A172 (cell line): ENCODE data around the gene KIF1B. TPM values are rescaled to one million over a fixed set of nuclear protein-coding genes. Genes with fewer than 3 reads are reported as not detected.

Experiments
- DNase-seq: peaks from one replicate; pipeline ENCODE4 v3.0.0-alpha.2; 2015; ENCODE audit warnings: low spot score
- total RNA-seq: library from RNA; depleted of rRNA; stranded (reverse); fragments of >200 nt; shearing (Covaris generic); gene quantifications from 2 replicates; pipeline ENCODE4 v1.2.3, GENCODE V29; 2014; rRNA removed

The KIF1B gene
- total RNA-seq, result 16.1 and 18.9 TPM in 2 replicates

GRCh38 chr1:10209905-10210810 lies at the start of gene KIF1B:
Gene KIF1B, plus strand, starts transcription at chr1:10210570. Its CDS starts 21,759 bp downstream, at chr1:10232329.
- DNase-seq, result peak; percentile 79

GRCh38 chr1:10160907-10161490 lies 49.4 kb upstream of the KIF1B start:
- no peak for DNase-seq

DNA sequence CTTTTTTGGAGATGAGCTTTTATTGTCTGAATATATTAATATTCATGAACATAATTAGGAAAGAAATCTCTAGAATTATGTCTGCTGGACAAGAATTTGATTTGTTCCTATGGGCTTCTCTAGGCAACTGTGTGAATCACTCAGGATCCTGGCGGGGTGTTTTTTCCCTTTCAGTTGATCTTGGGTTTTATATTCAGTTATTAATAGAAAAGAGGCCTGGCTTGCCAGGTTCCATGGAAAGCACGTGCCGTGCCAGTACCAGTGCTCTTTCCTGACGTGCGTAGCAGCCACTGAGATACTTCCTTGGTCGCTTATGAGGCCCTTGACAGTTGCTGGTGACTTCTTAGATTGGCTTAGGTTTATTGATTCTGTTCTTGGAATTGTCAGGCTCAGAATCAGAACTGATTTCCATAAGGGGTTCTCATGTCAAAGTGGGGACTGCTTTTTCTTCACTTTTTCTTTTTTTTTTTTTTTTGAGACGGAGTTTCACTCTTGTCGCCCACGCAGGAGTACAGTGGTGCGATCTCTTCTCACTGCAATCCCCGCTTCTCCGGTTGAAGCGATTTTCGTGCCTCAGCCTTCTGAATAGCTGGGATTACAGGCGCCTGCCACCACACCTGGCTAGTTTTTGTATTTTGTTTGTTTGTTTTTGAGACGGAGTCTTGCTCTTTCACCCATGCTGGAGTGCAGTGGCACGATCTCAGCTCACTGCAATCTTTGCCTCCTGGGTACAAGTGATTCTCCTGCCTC lies 48.7 kb upstream of the KIF1B start:
- DNase-seq, result no peak

DNA sequence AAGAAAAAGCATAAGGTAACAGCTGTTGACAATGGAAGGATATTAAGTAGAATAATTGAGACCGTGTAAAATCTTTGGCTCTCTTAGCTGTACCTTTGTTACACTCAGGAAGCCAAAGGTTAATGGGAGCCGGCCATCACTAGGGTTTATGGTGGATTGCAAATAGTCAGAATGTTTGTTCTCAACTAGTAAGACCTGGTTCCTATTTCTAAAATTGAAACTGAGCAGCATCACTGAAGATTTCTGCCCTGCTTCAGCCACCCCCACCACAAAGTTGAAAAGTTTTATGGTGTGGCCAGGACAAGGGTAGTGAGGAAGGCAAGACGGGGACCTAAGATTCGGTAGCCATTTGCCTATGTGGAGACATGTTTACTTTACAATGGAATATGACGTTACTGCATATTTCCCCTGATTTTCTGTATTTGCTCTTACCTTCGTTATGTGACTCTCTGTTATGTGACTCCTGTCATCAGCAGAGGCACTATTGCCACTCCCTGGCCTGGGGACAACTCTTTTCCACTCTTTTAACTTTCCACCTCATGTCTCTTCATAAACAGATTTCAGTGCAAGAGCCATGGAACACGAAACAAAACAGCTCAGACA lies 41.4 kb upstream of the KIF1B start:
- DNase-seq, result no peak

DNA sequence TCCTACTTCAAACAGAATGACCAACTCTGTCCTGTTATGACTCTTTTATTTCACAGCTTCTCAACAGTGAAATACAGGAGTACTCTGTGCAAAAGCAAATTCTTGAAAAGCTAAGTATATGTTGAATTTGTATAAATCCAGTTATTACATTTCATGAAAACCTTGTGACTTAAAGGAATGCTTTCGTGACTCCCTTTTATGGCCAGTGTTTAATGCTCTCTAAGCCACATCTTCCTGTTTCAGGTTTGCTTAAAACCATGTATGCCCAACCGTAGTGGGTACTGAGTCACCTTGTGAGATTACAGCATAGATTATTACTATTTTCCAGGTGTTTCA lies 40.2 kb upstream of the KIF1B start:
- no peak for DNase-seq

DNA sequence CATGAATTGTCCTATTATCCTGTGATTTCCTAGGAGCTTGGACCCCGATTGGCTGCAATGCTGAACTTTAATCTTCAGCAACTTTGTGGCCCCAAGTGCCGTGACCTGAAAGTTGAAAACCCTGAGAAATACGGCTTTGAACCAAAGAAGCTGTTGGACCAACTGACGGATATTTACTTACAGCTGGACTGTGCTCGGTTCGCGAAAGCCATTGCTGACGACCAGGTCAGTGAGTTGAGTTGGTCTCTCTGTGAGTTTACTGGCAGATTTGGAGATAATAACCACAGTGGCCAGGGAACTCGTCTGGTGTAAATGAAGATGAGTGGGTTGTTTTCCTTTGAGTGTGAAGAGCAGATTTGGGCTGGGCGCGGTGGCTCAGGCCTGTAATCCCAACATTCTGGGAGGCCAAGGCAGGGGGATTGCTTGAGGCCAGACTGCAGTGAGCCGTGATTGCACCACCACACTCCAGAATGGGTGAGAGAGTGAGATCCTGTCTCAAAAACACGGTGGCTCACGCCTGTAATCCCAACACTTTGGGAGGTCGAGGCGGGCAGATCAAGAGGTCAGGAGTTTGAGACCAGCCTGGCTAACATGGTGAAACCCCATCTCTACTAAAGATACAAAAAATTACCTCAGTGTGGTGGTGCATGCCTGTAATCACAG lies 39.1 kb upstream of the KIF1B start:
- no peak for DNase-seq

DNA sequence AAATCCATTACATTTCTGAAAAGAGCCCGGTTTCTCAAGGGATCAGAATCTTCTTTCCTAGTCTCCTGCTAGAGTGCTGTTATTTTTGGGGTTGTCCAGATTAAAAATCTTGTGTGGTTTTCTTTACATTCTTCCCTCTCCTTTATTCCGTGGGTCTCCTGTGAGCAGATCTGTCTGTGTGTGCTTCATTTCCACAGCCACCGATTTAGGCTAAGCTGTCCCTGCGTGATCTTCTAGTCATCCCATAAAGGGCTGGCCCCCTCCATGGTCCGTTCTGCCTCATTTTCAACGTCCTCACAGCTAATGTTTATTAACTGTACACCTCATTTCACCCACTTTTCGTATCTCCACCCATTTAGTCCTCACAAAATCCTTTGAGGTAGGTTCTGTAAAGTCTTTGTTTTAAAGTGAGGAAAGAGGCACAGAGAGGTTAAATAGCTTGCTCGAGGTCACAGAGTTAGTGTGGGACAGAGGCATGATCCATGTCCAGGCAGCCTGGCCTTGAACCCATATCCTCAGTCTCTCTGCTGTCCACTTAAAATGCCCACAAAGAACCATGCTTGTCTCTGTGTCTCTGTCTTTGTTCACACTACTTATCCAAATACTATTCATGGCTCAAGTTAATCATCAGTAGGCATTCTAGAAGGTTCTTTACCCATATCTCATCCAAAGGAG lies 38.2 kb upstream of the KIF1B start:
- DNase-seq, result no peak

GRCh38 chr1:10173582-10173981 lies 36.8 kb upstream of the KIF1B start:
- DNase-seq, result no peak

DNA sequence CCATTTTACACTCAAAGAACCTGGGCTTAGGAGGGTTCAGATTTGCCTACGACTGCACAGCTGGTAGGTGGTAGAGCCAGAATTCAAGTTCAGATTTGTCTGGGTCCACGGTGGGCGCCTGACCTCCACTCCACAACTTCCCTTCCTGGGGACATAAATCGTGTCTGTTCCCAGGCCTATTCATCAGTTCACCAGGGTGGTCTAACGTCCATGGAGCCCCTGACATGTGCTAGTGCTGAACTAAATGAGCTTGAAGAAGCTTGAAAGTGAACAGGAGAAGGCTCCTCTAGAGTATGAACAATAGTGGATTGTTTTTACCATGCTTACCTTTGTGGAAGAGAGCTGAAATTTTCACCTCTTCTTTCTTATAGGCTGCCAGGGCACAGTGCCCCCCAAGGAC lies 32.5 kb upstream of the KIF1B start:
- no peak for DNase-seq

DNA sequence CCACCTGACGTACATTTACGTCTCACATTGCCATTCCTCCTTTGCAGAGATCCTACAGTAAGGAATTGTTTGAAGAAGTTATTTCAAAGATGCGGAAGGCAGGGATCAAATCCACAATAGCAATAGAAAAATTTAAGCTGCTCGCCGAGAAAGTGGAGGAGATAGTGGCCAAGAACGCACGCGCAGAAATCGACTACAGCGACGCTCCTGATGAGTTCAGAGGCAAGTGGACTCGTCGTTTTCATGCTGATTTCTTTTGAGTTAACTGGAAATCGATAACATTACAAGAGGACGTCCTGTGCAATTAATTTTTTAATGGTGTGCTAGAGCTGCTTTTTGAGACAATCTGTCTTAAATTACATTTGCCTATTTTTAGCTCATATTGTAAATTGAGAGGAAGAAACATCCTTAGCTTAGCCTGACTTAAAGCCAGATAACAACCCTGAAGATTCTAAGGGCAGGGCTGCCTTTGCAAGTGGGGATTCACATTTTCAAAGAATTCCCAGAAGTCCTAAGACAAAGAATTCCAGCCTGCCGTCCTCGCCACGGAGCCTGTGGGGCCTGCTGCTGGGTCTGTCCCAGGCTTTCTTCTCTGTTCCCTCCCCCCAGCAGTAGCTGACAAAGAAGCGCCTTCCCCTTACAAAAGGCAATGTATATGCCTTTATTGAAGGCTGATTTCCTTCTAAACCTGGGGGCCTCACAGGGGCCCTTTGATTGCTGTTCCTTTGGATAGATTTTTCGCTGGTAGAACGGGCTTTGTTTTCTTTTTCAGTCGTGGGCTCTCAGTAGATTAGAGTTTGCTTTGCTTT lies 31.6 kb upstream of the KIF1B start:
- no peak for DNase-seq

DNA sequence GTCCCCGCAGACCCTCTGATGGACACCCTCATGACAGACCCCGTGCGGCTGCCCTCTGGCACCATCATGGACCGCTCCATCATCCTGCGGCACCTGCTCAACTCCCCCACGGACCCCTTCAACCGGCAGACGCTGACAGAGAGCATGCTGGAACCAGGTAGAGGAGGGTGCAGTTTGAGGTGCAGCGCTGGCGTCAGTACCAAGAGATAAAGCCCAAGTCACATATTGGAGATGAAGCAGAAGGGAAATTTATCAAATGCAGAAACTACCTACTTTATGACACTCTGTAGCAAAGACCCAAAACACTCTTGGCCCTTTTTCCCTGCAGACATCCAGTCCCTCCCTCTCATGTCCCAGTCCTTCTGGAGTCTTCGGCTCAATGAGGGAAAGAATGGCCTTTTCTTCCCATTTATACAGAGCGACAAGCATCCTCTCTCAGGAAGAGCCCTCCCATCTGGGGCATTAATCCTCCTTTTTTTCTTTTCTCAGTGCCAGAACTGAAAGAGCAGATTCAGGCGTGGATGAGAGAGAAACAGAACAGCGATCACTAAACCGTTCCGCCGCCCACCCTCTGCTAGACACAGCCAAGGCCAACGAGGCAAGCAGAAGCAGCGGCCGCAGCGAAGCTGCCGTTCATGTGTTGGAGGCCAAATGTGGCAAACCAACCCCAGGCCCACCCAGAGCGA lies 30.8 kb upstream of the KIF1B start:
- DNase-seq, result no peak

GRCh38 chr1:10181154-10181553 lies 29.2 kb upstream of the KIF1B start:
- no peak for DNase-seq

GRCh38 chr1:10185759-10186158 lies 24.6 kb upstream of the KIF1B start:
- no peak for DNase-seq

DNA sequence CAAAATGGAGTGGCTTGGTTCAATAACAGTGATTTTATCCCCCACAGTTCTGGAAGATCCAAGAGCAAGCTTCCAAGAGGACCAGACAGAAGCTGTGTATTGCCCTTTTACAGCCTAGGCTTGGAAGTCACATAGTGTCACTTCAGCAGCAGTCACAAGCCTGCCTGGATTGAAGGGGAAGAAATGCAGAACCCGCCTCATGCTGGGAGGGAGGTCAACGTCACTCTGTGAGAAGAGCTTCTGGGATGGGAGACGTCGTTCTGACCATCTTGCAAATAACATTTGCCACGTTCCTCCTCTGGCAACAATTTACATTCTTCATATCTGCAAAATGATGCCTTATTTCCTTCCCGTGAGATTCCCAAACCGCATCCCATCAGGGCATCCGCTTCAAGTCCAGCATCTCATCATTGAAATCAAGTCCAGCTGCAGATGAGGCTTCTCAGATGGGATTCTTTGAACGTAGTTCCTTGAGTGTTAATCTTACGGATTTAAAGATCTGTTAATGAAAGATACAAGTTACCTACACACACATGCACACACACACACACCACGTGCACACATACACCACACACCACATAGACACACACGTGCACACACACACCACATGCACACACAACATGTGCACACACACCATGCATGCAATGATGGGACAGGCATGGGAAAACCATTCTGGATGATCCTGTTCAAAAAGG lies 23.9 kb upstream of the KIF1B start:
- no peak for DNase-seq

GRCh38 chr1:10187026-10187334 lies 23.4 kb upstream of the KIF1B start:
- no peak for DNase-seq

- no peak for DNase-seq
Observed at GRCh38 chr1:10188133-10188650, 22.2 kb upstream of the KIF1B start.

GRCh38 chr1:10189659-10190058 lies 20.7 kb upstream of the KIF1B start:
- DNase-seq, result no peak

DNA sequence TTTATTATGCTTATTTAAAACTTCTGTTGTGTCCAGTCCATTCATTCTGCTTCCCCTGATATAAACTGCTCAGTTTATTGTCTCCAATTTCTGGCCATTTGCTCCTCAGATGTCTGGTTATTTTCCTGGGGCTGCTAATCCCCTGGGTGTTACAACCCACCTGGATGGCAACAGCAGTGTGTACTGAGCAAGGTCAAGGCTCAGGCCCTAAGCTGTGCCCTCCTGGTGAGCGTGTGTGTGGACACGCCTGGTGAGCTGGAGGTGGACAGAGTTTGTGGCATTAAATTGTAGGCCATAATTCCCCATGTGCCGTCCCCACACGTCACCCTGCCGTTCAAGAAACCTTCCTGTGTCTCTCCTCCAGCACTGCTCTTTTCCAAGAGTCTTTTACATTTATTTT lies 18.1 kb upstream of the KIF1B start:
- DNase-seq, result no peak

DNA sequence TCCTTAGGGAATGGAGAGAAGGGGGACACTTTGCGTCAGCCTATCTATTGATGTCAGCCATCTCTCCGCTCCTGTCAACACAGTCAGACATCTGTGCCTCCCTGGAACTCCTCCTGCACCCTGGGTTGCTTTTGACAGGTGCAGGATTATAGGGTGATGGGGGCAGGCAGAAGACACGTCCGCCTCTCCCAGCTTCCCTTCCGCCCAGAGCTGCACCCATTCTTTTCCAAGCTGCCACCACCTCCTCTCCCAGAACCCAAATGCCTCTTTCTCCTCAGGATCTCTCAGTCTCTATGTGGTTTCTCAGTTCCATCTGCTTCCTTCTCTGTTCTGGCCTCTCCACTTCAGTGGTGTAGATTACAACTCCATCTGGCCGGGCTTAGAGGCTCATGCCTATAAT lies 17.1 kb upstream of the KIF1B start:
- no peak for DNase-seq
